GM12801 (cell line): ENCODE data around the gene NECTIN2.

ENCODE experiments used
- TF ChIP-seq, protein P1 (sequence below): IDR thresholded peaks from one replicate; pipeline ENCODE4 v1.5.1; 2011; ENCODE audit warnings: control low read depth; ENCODE audit not compliant: insufficient read length; ENCODE audit errors: extremely low read depth

Gene NECTIN2

GRCh38 chr19:44866664-44867063 is 20.6 kb downstream of the NECTIN2 start:
- TF ChIP-seq, protein P1, sequence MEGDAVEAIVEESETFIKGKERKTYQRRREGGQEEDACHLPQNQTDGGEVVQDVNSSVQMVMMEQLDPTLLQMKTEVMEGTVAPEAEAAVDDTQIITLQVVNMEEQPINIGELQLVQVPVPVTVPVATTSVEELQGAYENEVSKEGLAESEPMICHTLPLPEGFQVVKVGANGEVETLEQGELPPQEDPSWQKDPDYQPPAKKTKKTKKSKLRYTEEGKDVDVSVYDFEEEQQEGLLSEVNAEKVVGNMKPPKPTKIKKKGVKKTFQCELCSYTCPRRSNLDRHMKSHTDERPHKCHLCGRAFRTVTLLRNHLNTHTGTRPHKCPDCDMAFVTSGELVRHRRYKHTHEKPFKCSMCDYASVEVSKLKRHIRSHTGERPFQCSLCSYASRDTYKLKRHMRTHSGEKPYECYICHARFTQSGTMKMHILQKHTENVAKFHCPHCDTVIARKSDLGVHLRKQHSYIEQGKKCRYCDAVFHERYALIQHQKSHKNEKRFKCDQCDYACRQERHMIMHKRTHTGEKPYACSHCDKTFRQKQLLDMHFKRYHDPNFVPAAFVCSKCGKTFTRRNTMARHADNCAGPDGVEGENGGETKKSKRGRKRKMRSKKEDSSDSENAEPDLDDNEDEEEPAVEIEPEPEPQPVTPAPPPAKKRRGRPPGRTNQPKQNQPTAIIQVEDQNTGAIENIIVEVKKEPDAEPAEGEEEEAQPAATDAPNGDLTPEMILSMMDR, result no peak

- TF ChIP-seq, protein P1, result no peak
These were observed 21.5 kb downstream of the NECTIN2 start for GRCh38 chr19:44867578-44867977.

DNA sequence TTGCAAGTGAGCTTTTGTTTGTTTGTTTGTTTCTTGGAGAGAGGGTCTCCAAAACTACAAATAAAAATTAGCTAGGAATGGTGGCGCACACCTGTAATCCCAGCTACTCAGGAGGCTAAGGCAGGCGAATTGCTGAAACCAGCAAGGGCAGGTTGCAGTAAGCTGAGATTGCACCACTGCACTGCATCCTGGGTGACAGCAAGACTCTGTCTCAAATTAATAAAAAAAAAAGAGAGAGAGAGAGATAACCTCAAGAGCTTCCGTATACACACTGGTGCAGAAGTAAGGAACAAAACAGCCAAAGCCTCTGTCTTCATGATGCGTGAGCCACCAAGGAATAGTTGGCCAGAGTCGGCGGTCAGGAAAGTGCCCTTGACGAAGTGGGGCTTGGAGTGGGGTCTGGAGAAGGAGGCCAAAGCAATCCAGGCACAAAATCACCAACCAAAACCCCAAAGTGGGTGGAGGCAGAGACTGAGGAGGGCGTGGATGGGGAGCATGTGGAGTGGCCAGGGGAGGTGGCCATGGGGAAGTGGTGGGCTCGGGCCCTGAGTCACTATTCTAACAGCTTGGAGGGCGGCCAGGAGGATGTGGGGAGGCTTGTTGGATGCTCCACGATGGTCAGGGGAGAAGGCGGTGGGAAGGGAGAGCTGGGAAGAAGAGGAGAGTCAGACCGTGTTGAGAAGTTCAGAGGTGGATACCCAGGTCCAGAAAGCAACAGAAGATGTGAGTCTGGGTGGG is 23.8 kb downstream of the NECTIN2 start:
- TF ChIP-seq, protein P1, result no peak

DNA sequence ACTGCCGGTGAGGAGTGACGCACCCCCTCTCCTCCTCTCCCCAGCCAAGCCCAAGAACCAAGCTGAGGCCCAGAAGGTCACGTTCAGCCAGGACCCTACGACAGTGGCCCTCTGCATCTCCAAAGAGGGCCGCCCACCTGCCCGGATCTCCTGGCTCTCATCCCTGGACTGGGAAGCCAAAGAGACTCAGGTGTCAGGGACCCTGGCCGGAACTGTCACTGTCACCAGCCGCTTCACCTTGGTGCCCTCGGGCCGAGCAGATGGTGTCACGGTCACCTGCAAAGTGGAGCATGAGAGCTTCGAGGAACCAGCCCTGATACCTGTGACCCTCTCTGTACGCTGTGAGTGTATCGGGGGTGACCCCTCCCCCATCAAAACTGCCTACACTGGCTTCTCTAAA is 25.7 kb downstream of the NECTIN2 start:
- TF ChIP-seq, protein P1, result no peak

GRCh38 chr19:44872661-44873060 is 26.6 kb downstream of the NECTIN2 start:
- TF ChIP-seq, protein P1, result no peak

GRCh38 chr19:44874317-44874716 is 28.2 kb downstream of the NECTIN2 start:
- TF ChIP-seq, protein P1, result no peak

GRCh38 chr19:44875666-44876451 is 29.8 kb downstream of the NECTIN2 start:
- TF ChIP-seq, protein P1, result no peak
